Measurements from ENCODE around the gene FOXL1.

The FOXL1 gene

GRCh38 chr16:86568677-86569623 is 9.4 kb upstream of the FOXL1 start:
- DNase-seq, result no peak

DNA sequence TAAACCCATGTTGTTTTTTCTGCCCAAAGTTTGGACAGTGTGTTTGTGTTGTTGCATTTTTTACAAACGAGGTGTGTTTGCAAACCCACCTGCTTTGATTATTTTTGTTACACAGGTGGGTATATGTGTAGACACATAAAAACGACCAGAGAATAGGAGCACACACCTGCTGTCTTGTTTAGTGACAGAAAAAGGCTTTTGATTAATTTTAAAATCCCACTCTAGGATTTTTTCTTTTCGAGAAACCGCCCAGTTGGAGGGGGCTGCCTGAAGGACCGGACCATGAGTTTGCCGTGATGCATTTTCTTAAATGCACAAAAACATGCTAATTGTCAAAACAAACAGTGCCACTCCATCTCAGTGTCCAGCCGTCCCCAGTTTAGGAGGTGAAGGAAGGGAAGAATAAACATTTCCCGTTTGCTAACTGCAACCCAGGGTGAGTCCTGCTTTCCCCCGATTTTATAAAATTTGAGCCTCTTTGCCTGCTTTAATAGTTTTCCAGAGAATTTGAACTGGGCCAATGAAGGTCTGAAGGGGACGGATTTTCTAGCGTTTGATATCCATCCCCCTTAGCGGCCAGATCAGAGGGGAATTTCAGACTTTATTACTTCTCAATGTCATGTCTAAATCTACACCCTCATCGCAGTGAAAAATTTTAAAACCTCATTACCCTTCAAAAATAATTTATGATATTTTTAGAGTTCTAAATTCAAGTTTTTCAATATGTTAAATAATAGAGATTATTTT is 8.5 kb upstream of the FOXL1 start:
- no peak for DNase-seq

DNA sequence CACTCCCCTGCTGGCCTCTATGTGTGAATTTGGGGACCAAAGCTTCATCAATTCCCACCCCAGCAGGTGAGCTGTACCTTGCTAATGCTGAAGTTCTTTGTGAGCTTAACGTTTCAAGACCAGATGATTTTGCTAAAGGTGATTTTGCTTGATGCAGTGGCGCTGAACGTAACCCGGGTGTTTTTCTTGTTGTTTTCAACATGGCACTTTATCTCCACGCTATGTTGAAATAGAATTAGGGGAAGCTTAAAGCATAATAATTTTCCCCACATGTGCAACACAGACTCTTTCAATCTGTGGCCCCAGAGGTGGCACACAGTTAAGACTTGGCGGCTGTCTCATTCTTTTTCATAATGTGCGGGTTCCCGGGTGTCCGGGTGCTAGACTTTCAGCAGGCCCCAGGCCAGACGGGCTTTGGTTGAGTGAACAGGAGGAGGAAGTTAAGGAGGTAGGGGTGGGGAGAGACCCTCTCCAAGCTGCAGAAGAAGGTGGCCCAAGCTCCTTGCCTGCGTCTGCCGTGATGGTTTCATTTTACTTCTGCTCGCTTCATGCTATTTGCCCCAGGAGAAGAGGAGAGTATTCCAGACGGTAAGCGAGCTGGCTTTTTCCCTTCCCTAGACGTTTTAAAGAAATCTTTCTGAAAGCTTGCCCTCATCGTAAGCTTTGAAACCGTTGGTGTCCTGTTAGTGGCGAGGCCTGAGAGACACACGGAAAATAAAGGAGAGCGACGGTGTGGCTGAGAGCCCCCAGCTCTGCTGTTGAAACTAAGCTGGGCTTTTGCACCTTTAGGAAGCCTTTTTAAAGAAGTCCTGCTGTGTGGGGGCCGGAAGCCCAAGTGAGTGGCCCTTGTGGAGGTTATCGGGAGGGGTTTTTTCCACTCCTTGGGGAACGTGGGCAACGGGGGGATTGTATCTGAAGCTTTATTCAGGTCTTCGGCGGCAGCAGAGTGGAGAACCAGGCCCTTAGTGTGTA is 7.5 kb upstream of the FOXL1 start:
- DNase-seq, result no peak

DNA sequence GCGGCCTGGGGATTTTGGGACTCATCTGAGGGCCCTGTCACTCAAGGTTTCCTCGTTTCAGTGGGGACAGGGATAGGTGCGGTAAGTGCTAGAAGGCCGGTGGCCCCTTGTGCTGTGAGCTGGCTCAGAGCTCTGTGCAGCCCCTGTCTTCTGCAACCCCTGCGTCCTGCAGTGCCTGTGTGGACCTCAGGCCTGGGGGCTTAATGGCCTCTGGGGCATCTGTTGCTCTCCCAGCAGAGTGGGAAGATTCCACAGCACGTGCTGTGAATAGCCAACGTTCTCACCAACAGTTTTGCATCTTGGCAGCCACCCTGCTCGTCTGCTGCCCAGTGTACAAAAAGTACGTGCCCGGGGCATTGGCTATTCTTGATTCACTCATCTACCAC is 6.8 kb upstream of the FOXL1 start:
- no peak for DNase-seq

DNA sequence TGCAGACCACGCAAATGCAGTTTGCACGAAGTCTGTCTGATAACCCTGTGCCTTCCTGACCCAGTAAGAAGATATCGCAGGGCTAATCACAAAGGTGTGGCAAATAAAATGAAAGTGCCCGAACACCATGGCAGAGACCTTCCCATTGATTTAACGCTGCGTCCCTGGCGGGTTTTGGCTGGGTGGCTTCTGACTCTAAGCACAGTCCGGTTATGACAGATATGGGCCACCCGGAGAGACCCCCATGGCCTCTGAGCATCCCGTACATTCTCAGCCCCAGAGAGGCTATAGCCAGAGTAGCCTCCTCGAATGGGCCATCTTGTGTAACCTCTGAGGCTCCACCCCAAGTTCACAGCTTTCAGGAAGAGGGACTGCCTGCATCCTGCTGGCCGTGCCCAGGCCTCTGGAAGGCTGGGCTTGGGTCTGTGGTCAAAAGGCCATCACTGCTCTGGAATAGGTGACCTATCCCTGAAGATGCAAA is 6.3 kb upstream of the FOXL1 start:
- no peak for DNase-seq

GRCh38 chr16:86572606-86573005 is 5.7 kb upstream of the FOXL1 start:
- DNase-seq, result no peak

DNA sequence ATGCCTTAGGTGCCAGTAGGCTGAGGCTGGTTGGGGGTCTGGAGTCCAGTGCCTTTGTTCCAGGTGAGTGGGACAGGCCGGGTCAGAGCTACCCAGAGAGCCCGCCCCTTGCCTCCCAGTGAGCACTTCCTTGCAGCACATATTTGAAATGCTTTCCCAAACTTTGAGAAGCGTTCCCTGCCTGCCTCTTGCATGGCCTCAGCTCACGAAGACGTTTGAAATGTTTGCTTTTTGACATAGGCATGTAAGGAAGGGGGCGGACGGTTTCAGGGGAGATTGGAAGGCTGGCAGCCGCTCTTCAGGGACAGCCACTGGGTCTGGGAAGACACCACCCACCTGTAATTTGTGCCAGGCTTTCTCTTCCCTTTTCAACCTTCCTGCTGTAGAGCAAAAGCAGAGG is 5.1 kb upstream of the FOXL1 start:
- no peak for DNase-seq

DNA sequence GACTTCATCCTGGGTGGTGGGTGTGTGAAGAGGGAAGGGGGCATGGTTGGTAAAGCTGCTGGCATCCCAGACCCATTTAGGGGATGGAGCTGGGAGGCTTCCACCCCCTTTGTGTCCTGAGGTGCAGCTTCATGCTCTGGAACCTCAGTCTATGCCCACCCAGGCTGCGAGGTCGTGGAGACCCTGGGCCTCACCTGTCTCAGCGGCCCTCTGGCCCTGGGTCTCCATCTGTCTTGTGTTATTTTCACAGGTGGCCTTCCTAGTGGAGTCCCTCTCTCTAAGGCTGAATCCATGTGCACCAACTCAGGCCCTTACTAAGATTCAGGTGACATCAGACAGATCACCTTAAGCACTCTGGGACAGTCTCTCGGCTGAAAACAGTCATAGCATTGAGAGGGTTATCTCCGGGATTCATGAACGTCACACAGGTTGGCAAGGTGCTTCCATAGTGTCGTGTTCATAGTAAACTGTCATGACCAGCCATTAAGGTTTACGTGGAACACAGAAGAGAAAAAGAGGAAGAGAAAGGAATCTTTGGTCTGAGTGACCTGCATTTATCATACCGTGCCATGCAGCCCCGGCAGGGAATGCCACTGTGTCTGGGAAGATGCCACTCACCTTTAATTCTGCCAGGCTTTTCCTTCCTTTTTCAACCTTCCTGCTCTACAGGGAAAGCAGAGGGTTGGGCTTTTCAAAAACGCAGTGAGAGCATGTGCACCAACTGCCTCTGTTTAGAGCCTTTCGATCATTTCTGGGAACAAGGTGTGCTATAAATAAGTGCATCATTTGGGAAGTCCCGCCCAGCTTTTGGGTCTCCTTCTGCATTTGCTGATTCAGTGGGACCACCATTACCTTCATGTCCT is 4.5 kb upstream of the FOXL1 start:
- DNase-seq, result no peak

DNA sequence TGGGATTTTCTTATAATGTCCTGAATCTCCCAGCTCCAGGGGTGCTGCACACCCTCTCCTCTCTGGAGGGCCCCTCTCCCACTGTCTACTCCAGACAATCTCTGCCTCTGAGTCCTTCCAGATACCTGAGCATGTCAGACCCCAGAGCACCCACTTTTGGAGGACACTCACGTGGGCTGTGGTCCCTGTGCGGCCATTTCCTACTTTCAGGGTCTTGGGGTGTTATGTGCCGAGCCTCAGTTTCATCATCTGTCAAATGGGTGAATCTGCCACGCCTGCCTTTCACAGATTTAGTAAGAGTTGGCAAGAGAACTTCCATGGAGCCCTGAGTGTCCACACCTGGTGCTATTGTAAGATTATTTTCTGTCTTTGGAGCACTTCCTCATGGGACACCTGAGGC is 3.7 kb upstream of the FOXL1 start:
- DNase-seq, result no peak

GRCh38 chr16:86575095-86575685 is 3.2 kb upstream of the FOXL1 start:
- no peak for DNase-seq

DNA sequence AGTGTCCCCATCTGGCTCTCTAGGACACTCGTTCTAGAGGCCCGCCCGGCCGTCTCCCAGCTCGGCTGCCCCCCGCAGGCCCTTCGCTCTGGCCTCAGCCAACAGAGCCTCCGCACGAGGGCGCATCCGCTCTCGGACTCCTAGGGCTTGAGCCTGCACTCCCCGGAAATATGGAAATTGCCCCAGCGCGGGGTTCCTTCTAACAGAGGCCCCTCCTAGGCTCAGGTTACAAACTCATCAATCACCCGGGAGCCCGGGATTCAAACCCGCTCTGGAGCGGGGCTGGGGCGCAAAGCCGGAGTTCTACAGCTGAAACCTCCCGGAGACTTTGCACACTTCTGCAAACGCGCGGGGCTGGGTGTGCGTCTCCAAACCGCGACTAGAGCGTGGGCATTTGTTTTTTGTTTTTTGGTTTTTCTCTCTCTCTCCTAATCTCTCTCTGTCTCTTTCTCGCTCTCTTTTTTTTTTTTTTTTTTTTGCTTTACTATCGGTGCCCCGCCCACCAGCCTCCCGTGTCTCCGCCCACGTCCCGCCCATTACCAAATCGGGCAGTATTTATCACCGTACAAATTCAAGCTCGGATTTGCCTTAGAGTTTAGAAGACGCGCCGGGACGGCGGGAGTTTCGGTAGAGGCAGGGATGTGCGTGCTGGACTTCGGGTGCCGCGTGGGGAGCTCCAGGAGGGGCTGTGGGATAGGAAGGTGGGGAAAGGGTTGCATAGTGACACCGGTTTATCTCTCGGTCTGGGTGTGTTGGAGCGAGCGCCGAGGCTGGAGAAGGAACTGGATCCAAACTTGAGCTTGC is 2.4 kb upstream of the FOXL1 start:
- no peak for DNase-seq

- no peak for DNase-seq
These were observed 1.6 kb upstream of the FOXL1 start for GRCh38 chr16:86576591-86577313.

DNA sequence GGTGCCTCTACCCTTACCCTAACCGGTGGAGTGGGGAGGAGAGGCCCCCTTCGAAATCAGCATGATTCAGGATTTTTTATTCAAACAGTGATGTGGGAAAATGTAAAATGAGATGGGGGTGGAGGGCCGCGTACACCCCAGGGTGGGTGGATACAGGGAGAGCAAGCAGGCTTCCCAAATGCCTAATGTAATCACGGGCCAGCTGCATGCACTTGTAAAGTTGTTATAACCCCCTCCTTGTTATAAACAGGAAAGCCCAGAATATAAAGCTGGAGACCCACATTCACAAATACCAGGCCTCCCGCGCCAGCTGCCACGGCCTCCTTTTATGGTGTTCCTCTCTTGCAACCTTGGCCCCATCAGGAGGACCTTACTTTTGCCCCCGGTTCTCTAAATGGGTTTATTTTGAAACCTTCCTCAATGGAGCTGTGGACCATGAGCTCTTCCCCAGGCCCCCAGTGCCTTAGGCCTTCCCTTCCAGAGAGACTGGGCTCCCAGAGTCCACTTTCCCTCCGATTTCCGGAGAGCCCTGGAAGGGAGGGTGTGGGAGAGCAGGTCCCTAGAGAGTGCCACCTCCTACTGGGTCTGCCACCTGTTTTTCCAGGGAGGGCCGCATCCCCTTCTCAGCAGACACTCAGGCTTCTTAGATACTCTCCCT is 906 bp upstream of the FOXL1 start:
- DNase-seq, result no peak

DNA sequence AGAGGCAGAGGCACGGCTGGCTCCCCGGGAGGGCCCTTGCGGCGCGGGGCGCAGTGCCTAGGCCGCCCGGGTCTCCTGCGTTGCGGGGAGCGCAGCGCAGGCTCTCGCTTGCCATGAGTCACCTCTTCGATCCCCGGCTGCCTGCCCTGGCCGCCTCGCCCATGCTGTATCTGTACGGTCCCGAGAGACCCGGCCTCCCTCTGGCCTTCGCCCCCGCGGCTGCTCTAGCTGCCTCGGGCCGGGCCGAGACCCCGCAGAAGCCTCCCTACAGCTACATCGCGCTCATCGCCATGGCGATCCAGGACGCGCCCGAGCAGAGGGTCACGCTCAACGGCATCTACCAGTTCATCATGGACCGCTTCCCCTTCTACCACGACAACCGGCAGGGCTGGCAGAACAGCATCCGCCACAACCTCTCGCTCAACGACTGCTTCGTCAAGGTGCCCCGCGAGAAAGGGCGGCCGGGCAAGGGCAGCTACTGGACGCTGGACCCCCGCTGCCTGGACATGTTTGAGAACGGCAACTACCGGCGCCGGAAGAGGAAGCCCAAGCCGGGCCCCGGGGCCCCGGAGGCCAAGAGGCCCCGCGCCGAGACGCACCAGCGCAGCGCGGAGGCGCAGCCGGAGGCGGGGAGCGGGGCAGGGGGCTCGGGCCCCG is 390 bp downstream of the FOXL1 start:
- DNase-seq, result no peak

DNA sequence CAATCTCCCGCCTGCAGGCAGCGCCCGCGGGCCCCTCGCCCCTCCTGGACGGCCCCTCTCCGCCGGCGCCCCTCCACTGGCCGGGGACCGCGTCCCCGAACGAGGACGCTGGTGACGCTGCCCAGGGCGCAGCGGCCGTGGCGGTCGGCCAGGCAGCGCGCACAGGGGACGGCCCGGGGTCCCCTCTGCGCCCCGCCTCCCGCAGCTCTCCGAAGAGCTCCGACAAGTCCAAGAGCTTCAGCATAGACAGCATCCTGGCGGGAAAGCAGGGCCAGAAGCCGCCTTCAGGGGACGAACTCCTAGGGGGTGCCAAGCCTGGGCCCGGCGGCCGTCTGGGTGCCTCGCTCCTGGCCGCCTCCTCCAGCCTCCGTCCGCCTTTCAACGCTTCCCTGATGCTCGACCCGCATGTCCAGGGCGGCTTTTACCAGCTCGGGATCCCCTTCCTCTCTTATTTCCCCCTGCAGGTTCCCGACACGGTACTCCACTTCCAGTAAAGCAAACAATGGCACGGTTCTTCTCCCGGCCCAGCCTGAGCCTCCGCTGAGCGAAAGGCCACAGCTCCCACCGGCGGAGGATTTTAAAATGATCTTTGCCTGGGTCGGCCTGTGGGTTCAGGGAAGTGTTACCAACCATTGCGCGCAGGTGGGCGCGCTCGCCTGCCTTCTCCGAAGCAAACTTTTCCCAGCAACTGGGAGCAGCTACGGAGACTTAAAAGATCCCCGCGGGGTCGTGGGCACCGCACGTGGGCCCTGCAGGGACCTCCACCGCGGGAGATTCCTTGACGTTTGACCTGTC is 1.1 kb downstream of the FOXL1 start:
- no peak for DNase-seq

- no peak for DNase-seq
These were observed 1.9 kb downstream of the FOXL1 start for GRCh38 chr16:86580063-86580790.

- DNase-seq, result no peak
These were observed 2.4 kb downstream of the FOXL1 start for GRCh38 chr16:86580791-86581170.

Measured in NCI-H510A treated with DMSO at 0.1 percent for 48 hours (cell line).